WTC11 (cell line): Measurements from ENCODE around the gene UGT1A10. TPM values are rescaled to one million over a fixed set of nuclear protein-coding genes. Genes with fewer than 3 reads are reported as not detected.

Source experiments
- ATAC-seq: fragments of 200-7000 bp; cut with Tn5 transposase; 2 replicates; pipeline ENCODE4 v1.10.0; 2021; ENCODE audit warnings: mild to moderate bottlenecking, moderate library complexity
- CTCF ChIA-PET: fragments of 300-600 bp; sonication (Branson Sonifier 250); formaldehyde crosslinking; loops from one replicate; lab custom pipeline; 2021; ENCODE audit warnings: antibody characterized with exemption; lab: Charles Lee
- POLR2A ChIA-PET: fragments of 350-600 bp; sonication (Branson Sonifier 250); formaldehyde crosslinking; loops from one replicate; lab custom pipeline; 2021; ENCODE audit warnings: antibody characterized with exemption; lab: Charles Lee
- DNase-seq: peaks from one replicate; pipeline ENCODE4 v3.0.0; 2021; ENCODE audit warnings: low spot score
- H3K27ac Mint-ChIP-seq: 2 replicates; pipeline ENCODE4 v1.8.0; 2021; ENCODE audit warnings: mixed read lengths
- H3K27me3 Mint-ChIP-seq: 2 replicates; pipeline ENCODE4 v1.8.0; 2021; ENCODE audit warnings: low read depth, mild to moderate bottlenecking, moderate library complexity, mixed read lengths
- H3K36me3 Mint-ChIP-seq: 2 replicates; pipeline ENCODE4 v1.8.0; 2021; ENCODE audit warnings: mixed read lengths
- H3K4me1 Mint-ChIP-seq: 2 replicates; pipeline ENCODE4 v1.8.0; 2022; ENCODE audit warnings: mixed read lengths
- H3K4me3 Mint-ChIP-seq: 2 replicates; pipeline ENCODE4 v1.8.0; 2021; ENCODE audit warnings: mild to moderate bottlenecking, moderate library complexity, mixed read lengths
- H3K9me3 Mint-ChIP-seq: 2 replicates; pipeline ENCODE4 v1.8.0; 2021; ENCODE audit warnings: mixed read lengths
- CREB1 ChIP-seq: sonication (generic); formaldehyde crosslinking; IDR thresholded peaks from 2 replicates; pipeline ENCODE4 v1.8.0; 2023; ENCODE audit warnings: mild to moderate bottlenecking, missing genetic modification reagents
- E2F4 ChIP-seq: sonication (generic); formaldehyde crosslinking; IDR thresholded peaks from 2 replicates; pipeline ENCODE4 v1.8.1; 2022; ENCODE audit warnings: low read depth, mild to moderate bottlenecking, moderate library complexity, missing genetic modification reagents, borderline replicate concordance
- E2F5 ChIP-seq: sonication (generic); formaldehyde crosslinking; IDR thresholded peaks from 2 replicates; pipeline ENCODE4 v1.8.1; 2022; ENCODE audit warnings: mild to moderate bottlenecking, moderate library complexity, missing genetic modification reagents
- EMX1 ChIP-seq: fragments of 250-450 bp; sonication (Bioruptor Pico); IDR thresholded peaks from 2 replicates; pipeline ENCODE4 v1.8.0; 2021; ENCODE audit warnings: mild to moderate bottlenecking
- IRF2 ChIP-seq: sonication (generic); formaldehyde crosslinking; IDR thresholded peaks from 2 replicates; pipeline ENCODE4 v1.8.0; 2022; ENCODE audit warnings: low read depth, missing genetic modification reagents, borderline replicate concordance
- JAZF1 ChIP-seq: fragments of 250-450 bp; sonication (Bioruptor Pico); IDR thresholded peaks from 2 replicates; pipeline ENCODE4 v1.9.0; 2021; ENCODE audit warnings: moderate library complexity, mild to moderate bottlenecking, inconsistent platforms
- NR1H2 ChIP-seq: sonication (generic); formaldehyde crosslinking; IDR thresholded peaks from 2 replicates; pipeline ENCODE4 v1.9.0; 2021; ENCODE audit warnings: mild to moderate bottlenecking, moderate library complexity, missing genetic modification reagents
- SMAD3 ChIP-seq: sonication (generic); formaldehyde crosslinking; IDR thresholded peaks from 2 replicates; pipeline ENCODE4 v1.8.0; 2022; ENCODE audit warnings: missing genetic modification reagents, mild to moderate bottlenecking, borderline replicate concordance
- ZNF232 ChIP-seq: sonication (generic); formaldehyde crosslinking; IDR thresholded peaks from 2 replicates; pipeline ENCODE4 v1.8.0; 2022; ENCODE audit warnings: mild to moderate bottlenecking, missing genetic modification reagents
- ZNF263 ChIP-seq: sonication (generic); formaldehyde crosslinking; IDR thresholded peaks from 2 replicates; pipeline ENCODE4 v1.8.1; 2022; ENCODE audit warnings: low read depth, mild to moderate bottlenecking, moderate library complexity, missing genetic modification reagents
- ZNF281 ChIP-seq: sonication (generic); formaldehyde crosslinking; IDR thresholded peaks from 2 replicates; pipeline ENCODE4 v1.8.0; 2023; ENCODE audit warnings: mild to moderate bottlenecking, missing genetic modification reagents
- total RNA-seq: library from RNA; stranded (reverse); gene quantifications from 3 replicates; pipeline ENCODE4 v1.2.3, GENCODE V29; 2021
- TF ChIP-seq, protein P1 (sequence below): fragments of 250-450 bp; sonication (Bioruptor Pico); IDR thresholded peaks from 2 replicates; pipeline ENCODE4 v1.9.0; 2021; ENCODE audit warnings: moderate library complexity, mild to moderate bottlenecking, inconsistent platforms, borderline replicate concordance
- TF ChIP-seq, protein P2 (sequence below): sonication (generic); formaldehyde crosslinking; conservative IDR thresholded peaks from 2 replicates; pipeline ENCODE4 v1.8.1; 2022; ENCODE audit warnings: mild to moderate bottlenecking, missing genetic modification reagents
- TF ChIP-seq, protein P3 (sequence below): sonication (generic); formaldehyde crosslinking; IDR thresholded peaks from 2 replicates; pipeline ENCODE4 v1.8.0; 2022; ENCODE audit warnings: mild to moderate bottlenecking, missing genetic modification reagents

UGT1A10 gene
- total RNA-seq, 1 experiment from 2014 or later, result not detected

GRCh38 chr2:233801357-233802131, 165.3 kb downstream of the UGT1A10 start:
- POLR2A ChIA-PET, result no interaction called here
- H3K4me1 Mint-ChIP-seq, result no peaks in the 10 kb centered on the region

GRCh38 chr2:233802132-233802815, 166.0 kb downstream of the UGT1A10 start:
- TF ChIP-seq ZNF281 (CRISPR knock-in tag) (no peak), JAZF1 (CRISPR knock-in tag) (no peak), NR1H2 (CRISPR knock-in tag) (no peak), CREB1 (CRISPR knock-in tag) (no peak), E2F5 (CRISPR knock-in tag) (no peak), IRF2 (CRISPR knock-in tag) (no peak), ZNF232 (CRISPR knock-in tag) (no peak), EMX1 (CRISPR knock-in tag) (no peak), E2F4 (CRISPR knock-in tag) (no peak)
- TF ChIP-seq, protein P1, sequence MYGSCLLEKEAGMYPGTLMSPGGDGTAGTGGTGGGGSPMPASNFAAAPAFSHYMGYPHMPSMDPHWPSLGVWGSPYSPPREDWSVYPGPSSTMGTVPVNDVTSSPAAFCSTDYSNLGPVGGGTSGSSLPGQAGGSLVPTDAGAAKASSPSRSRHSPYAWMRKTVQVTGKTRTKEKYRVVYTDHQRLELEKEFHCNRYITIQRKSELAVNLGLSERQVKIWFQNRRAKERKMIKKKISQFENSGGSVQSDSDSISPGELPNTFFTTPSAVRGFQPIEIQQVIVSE (CRISPR knock-in tag), result no peak
- TF ChIP-seq, protein P2, sequence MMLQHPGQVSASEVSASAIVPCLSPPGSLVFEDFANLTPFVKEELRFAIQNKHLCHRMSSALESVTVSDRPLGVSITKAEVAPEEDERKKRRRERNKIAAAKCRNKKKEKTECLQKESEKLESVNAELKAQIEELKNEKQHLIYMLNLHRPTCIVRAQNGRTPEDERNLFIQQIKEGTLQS, result no peak
- TF ChIP-seq, protein P3, sequence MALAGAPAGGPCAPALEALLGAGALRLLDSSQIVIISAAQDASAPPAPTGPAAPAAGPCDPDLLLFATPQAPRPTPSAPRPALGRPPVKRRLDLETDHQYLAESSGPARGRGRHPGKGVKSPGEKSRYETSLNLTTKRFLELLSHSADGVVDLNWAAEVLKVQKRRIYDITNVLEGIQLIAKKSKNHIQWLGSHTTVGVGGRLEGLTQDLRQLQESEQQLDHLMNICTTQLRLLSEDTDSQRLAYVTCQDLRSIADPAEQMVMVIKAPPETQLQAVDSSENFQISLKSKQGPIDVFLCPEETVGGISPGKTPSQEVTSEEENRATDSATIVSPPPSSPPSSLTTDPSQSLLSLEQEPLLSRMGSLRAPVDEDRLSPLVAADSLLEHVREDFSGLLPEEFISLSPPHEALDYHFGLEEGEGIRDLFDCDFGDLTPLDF (CRISPR knock-in tag), result no peak
- ATAC-seq (no peak), DNase-seq (no peak)
- H3K4me3 Mint-ChIP-seq, result no peak overlapping the region
- CTCF ChIA-PET, result interaction anchor here (0.6 kb wide), 1 partner anchor 495 kb away, joined by 3 read pairs; no protein-coding TSS in a partner anchor
- H3K9me3 Mint-ChIP-seq, result peaks cover 13% of the 10 kb centered on the region
- POLR2A ChIA-PET, result no interaction called here
- no peaks in the 10 kb centered on the region for H3K4me1 Mint-ChIP-seq
- H3K27me3 Mint-ChIP-seq, result no peaks in the 10 kb centered on the region; the same call in 1 of the 2 replicates
- no peaks in the 10 kb centered on the region for H3K36me3 Mint-ChIP-seq
- H3K27ac Mint-ChIP-seq, result no peak overlapping the region

More at GRCh38 chr2:233801357-233802131, 165.3 kb downstream of the UGT1A10 start:
- H3K4me3 Mint-ChIP-seq, result no peak overlapping the region
- H3K27ac Mint-ChIP-seq, result no peak overlapping the region
- CTCF ChIA-PET, result interaction anchor here (0.6 kb wide), 1 partner anchor 496 kb away, joined by 3 read pairs; no protein-coding TSS in a partner anchor
- no peaks in the 10 kb centered on the region for H3K36me3 Mint-ChIP-seq
- TF ChIP-seq ZNF263 (CRISPR knock-in tag) (no peak), SMAD3 (no peak)
- TF ChIP-seq, all 79 proteins: peak for 0
- ATAC-seq (no peak), DNase-seq (no peak)
- Mint-ChIP-seq H3K9me3 (peaks cover 13% of the 10 kb centered on the region), H3K27me3 (no peaks in the 10 kb centered on the region; the same call in 1 of the 2 replicates)
